HAP-1 (cell line): ENCODE results near the gene KIF11.

Experiments used
- DNase-seq, 2 experiments: peaks; one replicate each; pipeline ENCODE4 v3.0.0-alpha.2; 2016 to 2020; ENCODE audit warnings: low spot score in 2 of 2
- H3K27me3 ChIP-seq: fragments of 250-450 bp; sonication (Bioruptor Pico); 2 replicates; pipeline ENCODE4 v1.5.1; 2020; ENCODE audit warnings: low read depth, mild to moderate bottlenecking, moderate library complexity
- H3K36me3 ChIP-seq: fragments of 250-450 bp; sonication (Bioruptor Pico); replicated peaks from 2 replicates; pipeline ENCODE4 v1.5.1; 2020; ENCODE audit warnings: mild to moderate bottlenecking
- H3K4me1 ChIP-seq: fragments of 250-450 bp; sonication (Bioruptor Pico); 2 replicates; pipeline ENCODE4 v1.5.1; 2020; ENCODE audit warnings: mild to moderate bottlenecking
- H3K4me3 ChIP-seq: fragments of 250-450 bp; sonication (Bioruptor Pico); 2 replicates; pipeline ENCODE4 v1.5.1; 2020; ENCODE audit warnings: mild to moderate bottlenecking, moderate library complexity
- H3K9me3 ChIP-seq: fragments of 250-450 bp; sonication (Bioruptor Pico); 2 replicates; pipeline ENCODE4 v1.5.1; 2020; ENCODE audit warnings: mild to moderate bottlenecking, moderate library complexity
- in situ Hi-C: fragments of 300-500 bp; cut with MboI; formaldehyde crosslinking; loops from 3 replicates; pipeline ENCODE4 v1.14.3; 2020; ENCODE audit warnings: low sequenced_read_pairs, inconsistent platforms, mixed read lengths

Gene KIF11

GRCh38 chr10:92667078-92667477 is 74.1 kb downstream of the KIF11 start:
- Histone ChIP-seq H3K4me3 (no peak overlapping the region), H3K36me3 (no peaks in the 10 kb centered on the region), H3K27me3 (no peaks in the 10 kb centered on the region), H3K4me1 (no peaks in the 10 kb centered on the region), H3K9me3 (no peaks in the 10 kb centered on the region)
- in situ Hi-C loops = no loop called here
- DNase-seq = no peak

- no peaks in the 10 kb centered on the region for H3K27me3 ChIP-seq
- no peak overlapping the region for H3K4me3 ChIP-seq
- in situ Hi-C loops = no loop called here
- no peak for DNase-seq
- H3K4me1 ChIP-seq = no peaks in the 10 kb centered on the region
- no peaks in the 10 kb centered on the region for H3K9me3 ChIP-seq
- H3K36me3 ChIP-seq = no peaks in the 10 kb centered on the region
Observed at GRCh38 chr10:92677708-92678107, 84.8 kb downstream of the KIF11 start.

- Histone ChIP-seq H3K4me1 (no peaks in the 10 kb centered on the region), H3K27me3 (no peaks in the 10 kb centered on the region), H3K4me3 (no peak overlapping the region), H3K36me3 (no peaks in the 10 kb centered on the region), H3K9me3 (no peaks in the 10 kb centered on the region)
- in situ Hi-C loops = no loop called here
- no peak for DNase-seq
Observed at GRCh38 chr10:92678206-92678605, 85.3 kb downstream of the KIF11 start.

GRCh38 chr10:92681306-92681834 is 88.4 kb downstream of the KIF11 start:
- Histone ChIP-seq H3K27me3 (no peaks in the 10 kb centered on the region), H3K4me3 (no peak overlapping the region), H3K9me3 (no peaks in the 10 kb centered on the region; the same call in 1 of the 2 replicates), H3K4me1 (no peaks in the 10 kb centered on the region), H3K36me3 (no peaks in the 10 kb centered on the region)
- in situ Hi-C loops = no loop called here
- no peak for DNase-seq

- in situ Hi-C loops = no loop called here
- H3K4me1 ChIP-seq = peaks cover 17% of the 10 kb centered on the region
- H3K27me3 ChIP-seq = no peaks in the 10 kb centered on the region
- peaks cover 11% of the 10 kb centered on the region; the same call in 1 of the 2 replicates for H3K36me3 ChIP-seq
- no peak overlapping the region for H3K4me3 ChIP-seq
- DNase-seq = no peak
- no peaks in the 10 kb centered on the region; the same call in 1 of the 2 replicates for H3K9me3 ChIP-seq
Observed at GRCh38 chr10:92688573-92688926, 95.6 kb downstream of the KIF11 start.

- Histone ChIP-seq H3K27me3 (no peaks in the 10 kb centered on the region), H3K36me3 (peaks cover 13% of the 10 kb centered on the region; the same call in 1 of the 2 replicates)
- in situ Hi-C loops = no loop called here
Observed at GRCh38 chr10:92688927-92689662, 96.2 kb downstream of the KIF11 start.

GRCh38 chr10:92689663-92690210 is 96.8 kb downstream of the KIF11 start, which contains the start of gene HHEX:
HHEX (plus strand) TSS chr10:92689955; CDS start chr10:92689987, 32 bp downstream.
- in situ Hi-C loops = no loop called here
- H3K27me3 ChIP-seq = no peaks in the 10 kb centered on the region

More at GRCh38 chr10:92688927-92689662, 96.2 kb downstream of the KIF11 start:
- H3K4me1 ChIP-seq = peaks cover 17% of the 10 kb centered on the region
- no peaks in the 10 kb centered on the region; the same call in 1 of the 2 replicates for H3K9me3 ChIP-seq
- DNase-seq = peak in 1 of 2 experiments; percentile 50
- H3K4me3 ChIP-seq = peak overlapping the region; percentile 43

GRCh38 chr10:92690211-92690914 is 97.4 kb downstream of the KIF11 start:
- no peaks in the 10 kb centered on the region for H3K27me3 ChIP-seq
- DNase-seq = peak; percentile 43 to 72

More at GRCh38 chr10:92689663-92690210, 96.8 kb downstream of the KIF11 start, which contains the start of gene HHEX:
- Histone ChIP-seq H3K9me3 (no peaks in the 10 kb centered on the region; the same call in 1 of the 2 replicates), H3K4me1 (peaks cover 17% of the 10 kb centered on the region), H3K36me3 (peaks cover 13% of the 10 kb centered on the region; the same call in 1 of the 2 replicates), H3K4me3 (peak within 1 kb of the TSS; percentile 71)
- DNase-seq = peak; percentile 71 to 75

GRCh38 chr10:92690915-92691590 is 98.1 kb downstream of the KIF11 start:
- peak overlapping the region; percentile 71 for H3K4me3 ChIP-seq
- peaks cover 17% of the 10 kb centered on the region for H3K4me1 ChIP-seq
- DNase-seq = peak; percentile 34 to 41
- in situ Hi-C loops = no loop called here
- peaks cover 13% of the 10 kb centered on the region; the same call in 1 of the 2 replicates for H3K36me3 ChIP-seq
- no peaks in the 10 kb centered on the region for H3K9me3 ChIP-seq
- no peaks in the 10 kb centered on the region for H3K27me3 ChIP-seq

More at GRCh38 chr10:92690211-92690914, 97.4 kb downstream of the KIF11 start:
- H3K4me3 ChIP-seq = peak overlapping the region; percentile 71
- in situ Hi-C loops = no loop called here
- H3K9me3 ChIP-seq = no peaks in the 10 kb centered on the region; the same call in 1 of the 2 replicates
- H3K4me1 ChIP-seq = peaks cover 17% of the 10 kb centered on the region
- H3K36me3 ChIP-seq = peaks cover 13% of the 10 kb centered on the region; the same call in 1 of the 2 replicates

GRCh38 chr10:92691591-92692079 is 98.7 kb downstream of the KIF11 start:
- Histone ChIP-seq H3K27me3 (no peaks in the 10 kb centered on the region), H3K9me3 (no peaks in the 10 kb centered on the region), H3K36me3 (peaks cover 13% of the 10 kb centered on the region; the same call in 1 of the 2 replicates), H3K4me1 (peaks cover 17% of the 10 kb centered on the region), H3K4me3 (peak overlapping the region; percentile 71)
- in situ Hi-C loops = no loop called here
- DNase-seq = peak in 1 of 2 experiments; percentile 51

GRCh38 chr10:92692080-92692671 is 99.2 kb downstream of the KIF11 start:
- in situ Hi-C loops = no loop called here
- H3K9me3 ChIP-seq = no peaks in the 10 kb centered on the region
- H3K4me1 ChIP-seq = peaks cover 17% of the 10 kb centered on the region
- H3K27me3 ChIP-seq = no peaks in the 10 kb centered on the region
- peak in 1 of 2 experiments; percentile 1 for DNase-seq
- peaks cover 13% of the 10 kb centered on the region; the same call in 1 of the 2 replicates for H3K36me3 ChIP-seq
- peak overlapping the region; percentile 71 for H3K4me3 ChIP-seq

GRCh38 chr10:92692697-92693533 is 100.0 kb downstream of the KIF11 start:
- no peaks in the 10 kb centered on the region for H3K9me3 ChIP-seq
- peaks cover 17% of the 10 kb centered on the region for H3K4me1 ChIP-seq
- H3K27me3 ChIP-seq = no peaks in the 10 kb centered on the region
- in situ Hi-C loops = no loop called here
- no peak overlapping the region for H3K4me3 ChIP-seq
- DNase-seq = peak in 1 of 2 experiments; percentile 2
- H3K36me3 ChIP-seq = peaks cover 13% of the 10 kb centered on the region; the same call in 1 of the 2 replicates
